NCI-H510A (cell line): Measurements from ENCODE around the gene TMEM185A.
A peak's percentile ranks its signal among the peaks of the same experiment; 100 is the strongest.
"Not testable (repeated sequence)": the region's sequence is repeated elsewhere in the genome, so short reads cannot be mapped to it uniquely, and the experiment has no call there.

Experiments used
- DNase-seq: peaks from one replicate; lab custom pipeline; 2025; lab: John Stamatoyannopoulos, UW

TMEM185A gene

GRCh38 chrX:149631234-149632165, at the start of gene TMEM185A:
TMEM185A (minus strand) TSS chrX:149631792; CDS start chrX:149631580, 212 bp downstream.
- peak; percentile 47 for DNase-seq

- DNase-seq, result no peak
These were observed 49.6 kb upstream of the TMEM185A start for GRCh38 chrX:149681182-149681581.

- not testable (repeated sequence) for DNase-seq
These were observed 47.6 kb upstream of the TMEM185A start for GRCh38 chrX:149679164-149679678.

GRCh38 chrX:149675554-149675953, 44.0 kb upstream of the TMEM185A start:
- not testable (repeated sequence) for DNase-seq

- DNase-seq, result not testable (repeated sequence)
These were observed 43.5 kb upstream of the TMEM185A start for GRCh38 chrX:149675088-149675487.

GRCh38 chrX:149660613-149661012, 29.0 kb upstream of the TMEM185A start:
- DNase-seq, result not testable (repeated sequence)

GRCh38 chrX:149656260-149656884, 24.8 kb upstream of the TMEM185A start:
- not testable (repeated sequence) for DNase-seq

- DNase-seq, result no peak
These were observed 20.8 kb upstream of the TMEM185A start for GRCh38 chrX:149652232-149652981.

GRCh38 chrX:149650162-149650561, 18.6 kb upstream of the TMEM185A start:
- no peak for DNase-seq

GRCh38 chrX:149648932-149649331, 17.3 kb upstream of the TMEM185A start:
- DNase-seq, result no peak

GRCh38 chrX:149647505-149647904, 15.9 kb upstream of the TMEM185A start:
- DNase-seq, result no peak

- DNase-seq, result no peak
These were observed 11.9 kb upstream of the TMEM185A start for GRCh38 chrX:149643496-149643895.

GRCh38 chrX:149641835-149642234, 10.2 kb upstream of the TMEM185A start:
- no peak for DNase-seq

GRCh38 chrX:149641432-149641831, 9.8 kb upstream of the TMEM185A start:
- no peak for DNase-seq

- no peak for DNase-seq
These were observed 8.0 kb upstream of the TMEM185A start for GRCh38 chrX:149639568-149639967.

- no peak for DNase-seq
These were observed 7.3 kb upstream of the TMEM185A start for GRCh38 chrX:149638860-149639259.

GRCh38 chrX:149633511-149633910, 1.9 kb upstream of the TMEM185A start:
- no peak for DNase-seq

- no peak for DNase-seq
These were observed 835 bp downstream of the TMEM185A start for GRCh38 chrX:149630681-149631233.

- no peak for DNase-seq
These were observed 1.7 kb downstream of the TMEM185A start for GRCh38 chrX:149629730-149630387.

GRCh38 chrX:149628768-149629167, 2.8 kb downstream of the TMEM185A start:
- DNase-seq, result no peak

- no peak for DNase-seq
These were observed 3.3 kb downstream of the TMEM185A start for GRCh38 chrX:149628280-149628679.
